Measurements from ENCODE around the gene EEF1B2.
"Not testable (repeated sequence)": the region's sequence is repeated elsewhere in the genome, so short reads cannot be mapped to it uniquely, and the experiment has no call there.

EEF1B2 gene

GRCh38 chr2:206168230-206168629 is 8.5 kb downstream of the EEF1B2 start:
- not testable (repeated sequence) for DNase-seq

GRCh38 chr2:206171624-206172397 is 12.1 kb downstream of the EEF1B2 start:
- DNase-seq, result not testable (repeated sequence)

- DNase-seq, result no peak
These were observed 13.5 kb downstream of the EEF1B2 start for GRCh38 chr2:206173147-206173546.

- no peak for DNase-seq
These were observed 16.4 kb downstream of the EEF1B2 start for GRCh38 chr2:206176121-206176520.

- no peak for DNase-seq
These were observed 17.2 kb downstream of the EEF1B2 start for GRCh38 chr2:206176901-206177300.

GRCh38 chr2:206181526-206181925 is 21.8 kb downstream of the EEF1B2 start:
- DNase-seq, result not testable (repeated sequence)

GRCh38 chr2:206189691-206190090 is 30.0 kb downstream of the EEF1B2 start:
- no peak for DNase-seq

GRCh38 chr2:206190111-206190510 is 30.4 kb downstream of the EEF1B2 start:
- DNase-seq, result no peak

- no peak for DNase-seq
These were observed 31.0 kb downstream of the EEF1B2 start for GRCh38 chr2:206190689-206191088.

GRCh38 chr2:206192157-206192556 is 32.5 kb downstream of the EEF1B2 start:
- DNase-seq, result no peak

- no peak for DNase-seq
These were observed 34.1 kb downstream of the EEF1B2 start for GRCh38 chr2:206193671-206194357.

GRCh38 chr2:206198677-206199076 is 39.0 kb downstream of the EEF1B2 start:
- DNase-seq, result no peak

GRCh38 chr2:206201075-206201848 is 41.6 kb downstream of the EEF1B2 start:
- no peak for DNase-seq

GRCh38 chr2:206202446-206202845 is 42.8 kb downstream of the EEF1B2 start:
- no peak for DNase-seq

GRCh38 chr2:206203331-206203730 is 43.6 kb downstream of the EEF1B2 start:
- DNase-seq, result no peak

GRCh38 chr2:206204710-206205109 is 45.0 kb downstream of the EEF1B2 start:
- DNase-seq, result no peak

- not testable (repeated sequence) for DNase-seq
These were observed 47.6 kb downstream of the EEF1B2 start for GRCh38 chr2:206207316-206207715.

GRCh38 chr2:206208900-206209299 is 49.2 kb downstream of the EEF1B2 start:
- no peak for DNase-seq

- no peak for DNase-seq
These were observed 52.1 kb downstream of the EEF1B2 start for GRCh38 chr2:206211657-206212255.

Measured in CD4-positive, alpha-beta T cell treated with Interleukin-17A for 4 hours (primary cell).